ENCODE results near the gene RABAC1.

The RABAC1 gene

GRCh38 chr19:41998246-41999020, 39.3 kb upstream of the RABAC1 start:
- Histone ChIP-seq H3K36me3 (ENCODE audit: insufficient read depth, insufficient read length, low read length) (no peaks in the 10 kb centered on the region), H3K9ac (ENCODE audit: insufficient read length, low read depth) (no peak overlapping the region), H3K4me1 (ENCODE audit: insufficient read depth, insufficient read length) (peaks cover 9% of the 10 kb centered on the region), H3K9me3 (ENCODE audit: insufficient read depth, low read length) (no peaks in the 10 kb centered on the region), H3K4me3 (ENCODE audit: insufficient read length, low read depth) (peak overlapping the region; percentile 18), H3K27me3 (ENCODE audit: insufficient read depth, insufficient read length) (peaks cover 67% of the 10 kb centered on the region)
- peak; percentile 33 for DNase-seq (ENCODE audit: low read depth, low spot score)
- TF ChIP-seq ZNF274 (IDR thresholded peaks at IDR 0.05; ENCODE audit: low read depth, low read length), result no peak
- TF ChIP-seq YY1 (IDR thresholded peaks at IDR 0.05; ENCODE audit: insufficient read depth, insufficient read length), result no peak
- TF ChIP-seq SUZ12 (IDR thresholded peaks at IDR 0.05; ENCODE audit: extremely low read depth, insufficient read depth, insufficient read length), result no peak

GRCh38 chr19:41997851-41998229, 38.7 kb upstream of the RABAC1 start:
- H3K4me1 ChIP-seq (ENCODE audit: insufficient read depth, insufficient read length), result peaks cover 12% of the 10 kb centered on the region

GRCh38 chr19:41997121-41997850, 38.2 kb upstream of the RABAC1 start:
- no peaks in the 10 kb centered on the region for H3K36me3 ChIP-seq (ENCODE audit: insufficient read depth, insufficient read length, low read length)
- H3K9me3 ChIP-seq (ENCODE audit: insufficient read depth, low read length), result no peaks in the 10 kb centered on the region
- peak; percentile 33 for DNase-seq (ENCODE audit: low read depth, low spot score)
- H3K9ac ChIP-seq (ENCODE audit: insufficient read length, low read depth), result no peak overlapping the region
- TF ChIP-seq YY1 (IDR thresholded peaks at IDR 0.05; ENCODE audit: insufficient read depth, insufficient read length), result no peak
- TF ChIP-seq ZNF274 (IDR thresholded peaks at IDR 0.05; ENCODE audit: low read depth, low read length), result no peak
- peak; percentile 62 for TF ChIP-seq SUZ12 (IDR thresholded peaks at IDR 0.05; ENCODE audit: extremely low read depth, insufficient read depth, insufficient read length)
- peaks cover 69% of the 10 kb centered on the region for H3K27me3 ChIP-seq (ENCODE audit: insufficient read depth, insufficient read length)
- peaks cover 12% of the 10 kb centered on the region for H3K4me1 ChIP-seq (ENCODE audit: insufficient read depth, insufficient read length)
- no peak overlapping the region for H3K4me3 ChIP-seq (ENCODE audit: insufficient read length, low read depth)

More at GRCh38 chr19:41997851-41998229, 38.7 kb upstream of the RABAC1 start:
- DNase-seq (ENCODE audit: low read depth, low spot score), result no peak
- Histone ChIP-seq H3K9ac (ENCODE audit: insufficient read length, low read depth) (no peak overlapping the region), H3K27me3 (ENCODE audit: insufficient read depth, insufficient read length) (peaks cover 71% of the 10 kb centered on the region), H3K4me3 (ENCODE audit: insufficient read length, low read depth) (no peak overlapping the region), H3K9me3 (ENCODE audit: insufficient read depth, low read length) (no peaks in the 10 kb centered on the region), H3K36me3 (ENCODE audit: insufficient read depth, insufficient read length, low read length) (no peaks in the 10 kb centered on the region)
- no peak for TF ChIP-seq ZNF274 (IDR thresholded peaks at IDR 0.05; ENCODE audit: low read depth, low read length)
- TF ChIP-seq YY1 (IDR thresholded peaks at IDR 0.05; ENCODE audit: insufficient read depth, insufficient read length), result no peak
- no peak for TF ChIP-seq SUZ12 (IDR thresholded peaks at IDR 0.05; ENCODE audit: extremely low read depth, insufficient read depth, insufficient read length)

- Histone ChIP-seq H3K27me3 (ENCODE audit: insufficient read depth, insufficient read length) (peaks cover 68% of the 10 kb centered on the region), H3K4me1 (ENCODE audit: insufficient read depth, insufficient read length) (peaks cover 13% of the 10 kb centered on the region), H3K9ac (ENCODE audit: insufficient read length, low read depth) (no peak overlapping the region), H3K36me3 (ENCODE audit: insufficient read depth, insufficient read length, low read length) (no peaks in the 10 kb centered on the region), H3K9me3 (ENCODE audit: insufficient read depth, low read length) (no peaks in the 10 kb centered on the region), H3K4me3 (ENCODE audit: insufficient read length, low read depth) (no peak overlapping the region)
- no peak for DNase-seq (ENCODE audit: low read depth, low spot score)
- TF ChIP-seq SUZ12 (IDR thresholded peaks at IDR 0.05; ENCODE audit: extremely low read depth, insufficient read depth, insufficient read length) (no peak), YY1 (IDR thresholded peaks at IDR 0.05; ENCODE audit: insufficient read depth, insufficient read length) (no peak), ZNF274 (IDR thresholded peaks at IDR 0.05; ENCODE audit: low read depth, low read length) (no peak)
Measured at GRCh38 chr19:41995959-41996797, 37.1 kb upstream of the RABAC1 start.

- H3K9me3 ChIP-seq (ENCODE audit: insufficient read depth, low read length), result no peaks in the 10 kb centered on the region
- H3K9ac ChIP-seq (ENCODE audit: insufficient read length, low read depth), result no peak overlapping the region
- H3K36me3 ChIP-seq (ENCODE audit: insufficient read depth, insufficient read length, low read length), result no peaks in the 10 kb centered on the region
- H3K27me3 ChIP-seq (ENCODE audit: insufficient read depth, insufficient read length), result peaks cover 63% of the 10 kb centered on the region
- peaks cover 14% of the 10 kb centered on the region for H3K4me1 ChIP-seq (ENCODE audit: insufficient read depth, insufficient read length)
- TF ChIP-seq SUZ12 (IDR thresholded peaks at IDR 0.05; ENCODE audit: extremely low read depth, insufficient read depth, insufficient read length) (no peak), ZNF274 (IDR thresholded peaks at IDR 0.05; ENCODE audit: low read depth, low read length) (no peak), YY1 (IDR thresholded peaks at IDR 0.05; ENCODE audit: insufficient read depth, insufficient read length) (no peak)
- DNase-seq (ENCODE audit: low read depth, low spot score), result no peak
- no peak overlapping the region for H3K4me3 ChIP-seq (ENCODE audit: insufficient read length, low read depth)
Measured at GRCh38 chr19:41994994-41995958, 36.2 kb upstream of the RABAC1 start.

- no peaks in the 10 kb centered on the region for H3K9me3 ChIP-seq (ENCODE audit: insufficient read depth, low read length)
- H3K9ac ChIP-seq (ENCODE audit: insufficient read length, low read depth), result no peak overlapping the region
- no peak overlapping the region for H3K4me3 ChIP-seq (ENCODE audit: insufficient read length, low read depth)
- H3K4me1 ChIP-seq (ENCODE audit: insufficient read depth, insufficient read length), result peaks cover 11% of the 10 kb centered on the region
- peaks cover 55% of the 10 kb centered on the region for H3K27me3 ChIP-seq (ENCODE audit: insufficient read depth, insufficient read length)
- TF ChIP-seq YY1 (IDR thresholded peaks at IDR 0.05; ENCODE audit: insufficient read depth, insufficient read length) (no peak), SUZ12 (IDR thresholded peaks at IDR 0.05; ENCODE audit: extremely low read depth, insufficient read depth, insufficient read length) (no peak), ZNF274 (IDR thresholded peaks at IDR 0.05; ENCODE audit: low read depth, low read length) (no peak)
- no peak for DNase-seq (ENCODE audit: low read depth, low spot score)
- no peaks in the 10 kb centered on the region for H3K36me3 ChIP-seq (ENCODE audit: insufficient read depth, insufficient read length, low read length)
Measured at GRCh38 chr19:41994521-41994971, 35.4 kb upstream of the RABAC1 start.

Measured in NT2/D1 (cell line).